Mesendoderm (in vitro differentiated cells): Measurements from ENCODE around the gene USH2A.

ENCODE experiments used
- DNase-seq: peaks from one replicate; pipeline ENCODE4 v3.0.0; 2013
- H2AK5ac ChIP-seq: 2 replicates; pipeline ENCODE4 v1.6.1; 2013; ENCODE audit warnings: low read length, inconsistent platforms
- H2BK120ac ChIP-seq: 2 replicates; pipeline ENCODE4 v1.6.1; 2013; ENCODE audit warnings: low read depth, mild to moderate bottlenecking, low read length, moderate library complexity, mixed read lengths
- H2BK15ac ChIP-seq: replicated peaks from 2 replicates; pipeline ENCODE4 v1.6.1; 2013; ENCODE audit warnings: low read depth, mild to moderate bottlenecking, moderate library complexity
- H2BK5ac ChIP-seq: 2 replicates; pipeline ENCODE4 v1.6.1; 2013; ENCODE audit warnings: low read length, inconsistent platforms
- H3K18ac ChIP-seq: 2 replicates; pipeline ENCODE4 v1.6.1; 2013; ENCODE audit warnings: mild to moderate bottlenecking, low read length, mixed read lengths
- H3K23ac ChIP-seq: one replicate; pipeline ENCODE4 v1.6.1; 2013; ENCODE audit warnings: low read length
- H3K27ac ChIP-seq: 2 replicates; pipeline ENCODE4 v1.5.1; 2013; ENCODE audit warnings: low read depth, mild to moderate bottlenecking, inconsistent platforms, low read length, moderate library complexity
- H3K27me3 ChIP-seq: 2 replicates; pipeline ENCODE4 v1.6.1; 2013; ENCODE audit warnings: low read length, control low read depth, mild to moderate bottlenecking, inconsistent platforms; ENCODE audit not compliant: insufficient read depth, poor library complexity
- H3K36me3 ChIP-seq: 2 replicates; pipeline ENCODE4 v1.6.1; 2013; ENCODE audit warnings: low read length, inconsistent platforms; ENCODE audit not compliant: control insufficient read depth, insufficient read depth
- H3K4ac ChIP-seq: one replicate; pipeline ENCODE4 v1.6.1; 2013; ENCODE audit warnings: low read depth, mild to moderate bottlenecking, low read length, moderate library complexity
- H3K4me1 ChIP-seq: 2 replicates; pipeline ENCODE4 v1.6.1; 2013; ENCODE audit warnings: low read depth, low read length, inconsistent platforms; ENCODE audit not compliant: control insufficient read depth
- H3K4me2 ChIP-seq: 2 replicates; pipeline ENCODE4 v1.6.1; 2013; ENCODE audit warnings: low read length
- H3K4me3 ChIP-seq: 2 replicates; pipeline ENCODE4 v1.5.1; 2013; ENCODE audit warnings: mild to moderate bottlenecking, low read length
- H3K56ac ChIP-seq: one replicate; pipeline ENCODE4 v1.6.1; 2013; ENCODE audit warnings: low read length
- H3K79me1 ChIP-seq: 2 replicates; pipeline ENCODE4 v1.6.1; 2013; ENCODE audit warnings: low read length, inconsistent platforms
- H3K79me2 ChIP-seq: 2 replicates; pipeline ENCODE4 v1.6.1; 2013; ENCODE audit warnings: mild to moderate bottlenecking, low read length; ENCODE audit not compliant: control insufficient read depth, insufficient read depth
- H3K9ac ChIP-seq: 2 replicates; pipeline ENCODE4 v1.6.1; 2013; ENCODE audit warnings: low read length, inconsistent platforms
- H4K5ac ChIP-seq: one replicate; pipeline ENCODE4 v1.6.1; 2013; ENCODE audit warnings: low read length
- H4K8ac ChIP-seq: one replicate; pipeline ENCODE4 v1.6.1; 2013; ENCODE audit warnings: low read depth, mild to moderate bottlenecking, control low read depth, low read length, moderate library complexity
- WGBS: extraction: QIAGEN DNeasy Blood & Tissue Kit; methylation state at CpG from one replicate; pipeline ENCODE4 v1.1.7; 2013; ENCODE audit warnings: low lambda C conversion rate, missing lambda C conversion rate; ENCODE audit not compliant: insufficient coverage; ENCODE audit errors: extremely low coverage; 5-methylcytosine and 5-hydroxymethylcytosine counted together

USH2A gene

GRCh38 chr1:215631040-215631439 lies 792.2 kb downstream of the USH2A start:
- Histone ChIP-seq H3K23ac (no peak overlapping the region), H3K56ac (no peak overlapping the region), H3K27me3 (no peaks in the 10 kb centered on the region), H3K4me3 (no peak overlapping the region), H3K36me3 (no peaks in the 10 kb centered on the region), H2BK120ac (no peak overlapping the region), H2BK15ac (no peak overlapping the region), H3K79me1 (no peaks in the 10 kb centered on the region), H4K8ac (no peak overlapping the region), H4K5ac (no peak overlapping the region), H2AK5ac (no peak overlapping the region), H3K18ac (no peak overlapping the region), H3K9ac (no peak overlapping the region), H3K79me2 (no peaks in the 10 kb centered on the region), H3K27ac (no peak overlapping the region), H3K4me1 (no peaks in the 10 kb centered on the region), H3K4ac (no peak overlapping the region), H2BK5ac (no peak overlapping the region), H3K4me2 (no peak overlapping the region)
- WGBS = no CpG with 5 or more reads among the region's 1 CpG
- no peak for DNase-seq

- Histone ChIP-seq H3K4me2 (no peak overlapping the region), H3K23ac (no peak overlapping the region), H3K36me3 (no peaks in the 10 kb centered on the region), H4K5ac (no peak overlapping the region), H3K18ac (no peak overlapping the region), H3K27ac (no peak overlapping the region), H3K4me3 (no peak overlapping the region), H2AK5ac (no peak overlapping the region), H3K56ac (no peak overlapping the region), H3K79me1 (no peaks in the 10 kb centered on the region), H2BK5ac (no peak overlapping the region), H3K4ac (no peak overlapping the region), H3K79me2 (no peaks in the 10 kb centered on the region), H3K9ac (no peak overlapping the region), H3K4me1 (no peaks in the 10 kb centered on the region), H3K27me3 (no peaks in the 10 kb centered on the region), H2BK120ac (no peak overlapping the region), H2BK15ac (no peak overlapping the region), H4K8ac (no peak overlapping the region)
- DNase-seq = no peak
Measured at GRCh38 chr1:215625949-215626348, 797.3 kb downstream of the USH2A start.

- Histone ChIP-seq H2BK5ac (no peak overlapping the region), H3K79me2 (no peaks in the 10 kb centered on the region), H4K5ac (no peak overlapping the region), H3K4ac (no peak overlapping the region), H3K27ac (no peak overlapping the region), H3K4me2 (no peak overlapping the region), H3K4me1 (no peaks in the 10 kb centered on the region), H2BK120ac (no peak overlapping the region), H4K8ac (no peak overlapping the region), H3K4me3 (no peak overlapping the region), H3K23ac (no peak overlapping the region), H3K79me1 (no peaks in the 10 kb centered on the region), H3K36me3 (no peaks in the 10 kb centered on the region), H3K9ac (no peak overlapping the region), H3K18ac (no peak overlapping the region), H2BK15ac (no peak overlapping the region), H2AK5ac (no peak overlapping the region), H3K56ac (no peak overlapping the region), H3K27me3 (no peaks in the 10 kb centered on the region)
- DNase-seq = no peak
- no CpG with 5 or more reads among the region's 4 CpGs for WGBS
Measured at GRCh38 chr1:215623162-215623561, 800.1 kb downstream of the USH2A start.

- no peak for DNase-seq
- H3K4me3 ChIP-seq = no peak overlapping the region
- H3K79me2 ChIP-seq = no peaks in the 10 kb centered on the region
- H2AK5ac ChIP-seq = no peak overlapping the region
- H3K23ac ChIP-seq = no peak overlapping the region
- H3K79me1 ChIP-seq = no peaks in the 10 kb centered on the region
- H2BK5ac ChIP-seq = no peak overlapping the region
- H3K27ac ChIP-seq = no peak overlapping the region
- no peak overlapping the region for H2BK120ac ChIP-seq
- no peak overlapping the region for H3K4me2 ChIP-seq
- H2BK15ac ChIP-seq = no peak overlapping the region
- H3K9ac ChIP-seq = no peak overlapping the region
- H3K56ac ChIP-seq = no peak overlapping the region
- H3K27me3 ChIP-seq = no peaks in the 10 kb centered on the region
- no peaks in the 10 kb centered on the region for H3K4me1 ChIP-seq
- H3K4ac ChIP-seq = no peak overlapping the region
- no peak overlapping the region for H4K5ac ChIP-seq
- WGBS = no CpG with 5 or more reads among the region's 1 CpG
- H3K18ac ChIP-seq = no peak overlapping the region
- H3K36me3 ChIP-seq = no peaks in the 10 kb centered on the region
- H4K8ac ChIP-seq = no peak overlapping the region
Measured at GRCh38 chr1:215617979-215618378, 805.3 kb downstream of the USH2A start.

GRCh38 chr1:215612391-215612790 lies 810.9 kb downstream of the USH2A start:
- Histone ChIP-seq H3K4me3 (no peak overlapping the region), H3K18ac (no peak overlapping the region), H3K23ac (no peak overlapping the region), H3K4me1 (no peaks in the 10 kb centered on the region), H3K4ac (no peak overlapping the region), H3K27ac (no peak overlapping the region), H3K4me2 (no peak overlapping the region), H3K56ac (no peak overlapping the region), H3K9ac (no peak overlapping the region), H2BK5ac (no peak overlapping the region), H2BK15ac (no peak overlapping the region), H2AK5ac (no peak overlapping the region), H4K5ac (no peak overlapping the region), H3K36me3 (no peaks in the 10 kb centered on the region), H2BK120ac (no peak overlapping the region), H3K79me2 (no peaks in the 10 kb centered on the region), H3K79me1 (no peaks in the 10 kb centered on the region), H4K8ac (no peak overlapping the region), H3K27me3 (no peaks in the 10 kb centered on the region)
- no peak for DNase-seq
- WGBS = no CpG with 5 or more reads among the region's 3 CpGs

- no peak for DNase-seq
- Histone ChIP-seq H3K18ac (no peak overlapping the region), H3K27me3 (no peaks in the 10 kb centered on the region), H4K8ac (no peak overlapping the region), H2AK5ac (no peak overlapping the region), H3K27ac (no peak overlapping the region), H3K9ac (no peak overlapping the region), H3K4me2 (no peak overlapping the region), H3K79me2 (no peaks in the 10 kb centered on the region), H3K56ac (no peak overlapping the region), H3K4ac (no peak overlapping the region), H3K4me3 (no peak overlapping the region), H3K36me3 (no peaks in the 10 kb centered on the region), H2BK15ac (no peak overlapping the region), H3K79me1 (no peaks in the 10 kb centered on the region), H2BK120ac (no peak overlapping the region), H2BK5ac (no peak overlapping the region), H4K5ac (no peak overlapping the region), H3K23ac (no peak overlapping the region), H3K4me1 (no peaks in the 10 kb centered on the region)
- WGBS = 100% methylated on average over 2 of the region's 4 CpGs
Measured at GRCh38 chr1:215608646-215609045, 814.6 kb downstream of the USH2A start.
